Glutamatergic neuron (in vitro differentiated cells): ENCODE results near the gene RHNO1. TPM values are rescaled to one million over a fixed set of nuclear protein-coding genes. Genes with fewer than 3 reads are reported as not detected.

ENCODE experiments used
- DNase-seq: peaks from one replicate; pipeline ENCODE4 v3.0.0; 2022
- H3K27ac Mint-ChIP-seq: one replicate; pipeline ENCODE4 v1.8.0; 2020; ENCODE audit warnings: mild to moderate bottlenecking, mixed read lengths, inconsistent platforms; ENCODE audit not compliant: unreplicated experiment
- H3K27me3 Mint-ChIP-seq: one replicate; pipeline ENCODE4 v1.8.0; 2020; ENCODE audit warnings: mild to moderate bottlenecking, moderate library complexity, mixed read lengths, inconsistent platforms; ENCODE audit not compliant: unreplicated experiment
- H3K36me3 Mint-ChIP-seq: one replicate; pipeline ENCODE4 v1.8.0; 2020; ENCODE audit warnings: mild to moderate bottlenecking, mixed read lengths, inconsistent platforms; ENCODE audit not compliant: unreplicated experiment
- H3K4me1 Mint-ChIP-seq: one replicate; pipeline ENCODE4 v1.8.0; 2020; ENCODE audit warnings: mild to moderate bottlenecking, low read depth, mixed read lengths, inconsistent platforms; ENCODE audit not compliant: unreplicated experiment
- H3K4me3 Mint-ChIP-seq: one replicate; pipeline ENCODE4 v1.8.0; 2020; ENCODE audit warnings: mild to moderate bottlenecking, mixed read lengths, inconsistent platforms; ENCODE audit not compliant: unreplicated experiment
- H3K9me3 Mint-ChIP-seq: one replicate; pipeline ENCODE4 v1.8.0; 2020; ENCODE audit warnings: mild to moderate bottlenecking, moderate library complexity, mixed read lengths, inconsistent platforms; ENCODE audit not compliant: unreplicated experiment
- CTCF ChIP-seq: fragments of 200-600 bp; sonication (generic); IDR thresholded peaks from one replicate; pipeline ENCODE4 v1.5.0; 2021; ENCODE audit not compliant: partially characterized antibody, unreplicated experiment
- total RNA-seq: library from RNA; stranded (reverse); fragmentation: NEBNext Ultra II Directional; extraction: Animal tissue kit (Norgen Biotek cat#: 25700); gene quantifications from one replicate; pipeline ENCODE4 v1.2.1, GENCODE V29; 2021; ENCODE audit not compliant: unreplicated experiment

Gene RHNO1
- total RNA-seq, 1 donor from 2014 or later: 14.8 TPM

GRCh38 chr12:2891240-2892053, 14.4 kb downstream of the RHNO1 start:
- Mint-ChIP-seq H3K4me3 (peak overlapping the region; percentile 89), H3K36me3 (no peaks in the 10 kb centered on the region)

GRCh38 chr12:2892246-2892645, 15.2 kb downstream of the RHNO1 start:
- TF ChIP-seq CTCF: no peak
- Mint-ChIP-seq H3K4me3 (peak overlapping the region; percentile 89), H3K4me1 (peaks cover 9% of the 10 kb centered on the region), H3K9me3 (peaks cover 5% of the 10 kb centered on the region), H3K27ac (no peak overlapping the region), H3K27me3 (peaks cover 6% of the 10 kb centered on the region), H3K36me3 (no peaks in the 10 kb centered on the region)
- DNase-seq: no peak

More at GRCh38 chr12:2891240-2892053, 14.4 kb downstream of the RHNO1 start:
- Mint-ChIP-seq H3K4me1 (peaks cover 9% of the 10 kb centered on the region), H3K9me3 (peaks cover 5% of the 10 kb centered on the region), H3K27me3 (peaks cover 6% of the 10 kb centered on the region), H3K27ac (no peak overlapping the region)
- DNase-seq: peak; percentile 46
- no peak for TF ChIP-seq CTCF

GRCh38 chr12:2893007-2893406, 16.0 kb downstream of the RHNO1 start:
- H3K4me1 Mint-ChIP-seq: peaks cover 9% of the 10 kb centered on the region
- H3K36me3 Mint-ChIP-seq: no peaks in the 10 kb centered on the region
- no peak overlapping the region for H3K4me3 Mint-ChIP-seq
- DNase-seq: no peak
- no peak for TF ChIP-seq CTCF
- no peak overlapping the region for H3K27ac Mint-ChIP-seq
- peaks cover 6% of the 10 kb centered on the region for H3K27me3 Mint-ChIP-seq
- peaks cover 5% of the 10 kb centered on the region for H3K9me3 Mint-ChIP-seq

GRCh38 chr12:2895051-2895451, 18.0 kb downstream of the RHNO1 start:
- no peaks in the 10 kb centered on the region for H3K36me3 Mint-ChIP-seq
- DNase-seq: no peak
- peaks cover 7% of the 10 kb centered on the region for H3K4me1 Mint-ChIP-seq
- H3K27me3 Mint-ChIP-seq: peaks cover 6% of the 10 kb centered on the region
- peaks cover 5% of the 10 kb centered on the region for H3K9me3 Mint-ChIP-seq
- no peak overlapping the region for H3K4me3 Mint-ChIP-seq
- no peak overlapping the region for H3K27ac Mint-ChIP-seq
- TF ChIP-seq CTCF: no peak

GRCh38 chr12:2895511-2895910, 18.5 kb downstream of the RHNO1 start:
- Mint-ChIP-seq H3K4me1 (peaks cover 7% of the 10 kb centered on the region), H3K4me3 (no peak overlapping the region), H3K27me3 (peaks cover 2% of the 10 kb centered on the region)

More at GRCh38 chr12:2895511-2895910, 18.5 kb downstream of the RHNO1 start:
- H3K27ac Mint-ChIP-seq: no peak overlapping the region
- no peak for DNase-seq
- no peaks in the 10 kb centered on the region for H3K36me3 Mint-ChIP-seq
- TF ChIP-seq CTCF: no peak
- H3K9me3 Mint-ChIP-seq: peaks cover 2% of the 10 kb centered on the region
